Renal pelvis (tissue), 12 donors: Measurements from ENCODE around the gene RLN1. TPM values are rescaled to one million over a fixed set of nuclear protein-coding genes. Genes with fewer than 3 reads are reported as not detected.
"Not testable (repeated sequence)": the region's sequence is repeated elsewhere in the genome, so short reads cannot be mapped to it uniquely, and the experiment has no call there.

Experiments used
- DNase-seq: peaks from one replicate; pipeline ENCODE4 v3.0.0-alpha.2; 2013
- long read RNA-seq, 16 experiments: transcript quantifications; one replicate each; lab custom pipeline, GENCODE V29; 2026
- polyA plus RNA-seq, 3 donors: library from polyadenylated mRNA; unstranded; fragments of 120-200 nt; gene quantifications; one replicate each; pipeline ENCODE4 v1.2.1, GENCODE V29; 2013; ENCODE audit not compliant: insufficient read length in 3 of 3

RLN1 gene, protein sequence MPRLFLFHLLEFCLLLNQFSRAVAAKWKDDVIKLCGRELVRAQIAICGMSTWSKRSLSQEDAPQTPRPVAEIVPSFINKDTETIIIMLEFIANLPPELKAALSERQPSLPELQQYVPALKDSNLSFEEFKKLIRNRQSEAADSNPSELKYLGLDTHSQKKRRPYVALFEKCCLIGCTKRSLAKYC
- under 1 TPM; 0.37 to 0.65 (median 0.65) TPM for polyA plus RNA-seq
- long read RNA-seq, donor 1, result 0 reads
- long read RNA-seq, donor 2, result 0 reads
- long read RNA-seq, donor 3, partial matches to known transcripts, result 0 of 1 reads
- long read RNA-seq, donor 3, other reads (novel, unspliced or antisense), result 0 of 1 reads
- long read RNA-seq, donor 4, result 0 reads
- long read RNA-seq, donor 5, partial matches to known transcripts, result 0 of 1 reads
- long read RNA-seq, donor 5, other reads (novel, unspliced or antisense), result 0 of 1 reads
- long read RNA-seq, donor 6, result 0 reads
- long read RNA-seq, donor 7, result 0 reads
- long read RNA-seq, donor 8, result 0 reads
- long read RNA-seq, donor 9, result 0 reads
- long read RNA-seq, donor 10, partial matches to known transcripts, result 0 of 1 reads
- long read RNA-seq, donor 10, other reads (novel, unspliced or antisense), result 0 of 1 reads
- long read RNA-seq, donor 11, result 0 reads
- long read RNA-seq, donor 12, partial matches to known transcripts, result 0 of 1 reads
- long read RNA-seq, donor 12, other reads (novel, unspliced or antisense), result 0 of 1 reads
- long read RNA-seq, donor 13, result 0 reads
- long read RNA-seq, donor 14, result 0 reads
- long read RNA-seq, donor 15, result 0 reads
- long read RNA-seq, donor 16, result 0 reads

DNA sequence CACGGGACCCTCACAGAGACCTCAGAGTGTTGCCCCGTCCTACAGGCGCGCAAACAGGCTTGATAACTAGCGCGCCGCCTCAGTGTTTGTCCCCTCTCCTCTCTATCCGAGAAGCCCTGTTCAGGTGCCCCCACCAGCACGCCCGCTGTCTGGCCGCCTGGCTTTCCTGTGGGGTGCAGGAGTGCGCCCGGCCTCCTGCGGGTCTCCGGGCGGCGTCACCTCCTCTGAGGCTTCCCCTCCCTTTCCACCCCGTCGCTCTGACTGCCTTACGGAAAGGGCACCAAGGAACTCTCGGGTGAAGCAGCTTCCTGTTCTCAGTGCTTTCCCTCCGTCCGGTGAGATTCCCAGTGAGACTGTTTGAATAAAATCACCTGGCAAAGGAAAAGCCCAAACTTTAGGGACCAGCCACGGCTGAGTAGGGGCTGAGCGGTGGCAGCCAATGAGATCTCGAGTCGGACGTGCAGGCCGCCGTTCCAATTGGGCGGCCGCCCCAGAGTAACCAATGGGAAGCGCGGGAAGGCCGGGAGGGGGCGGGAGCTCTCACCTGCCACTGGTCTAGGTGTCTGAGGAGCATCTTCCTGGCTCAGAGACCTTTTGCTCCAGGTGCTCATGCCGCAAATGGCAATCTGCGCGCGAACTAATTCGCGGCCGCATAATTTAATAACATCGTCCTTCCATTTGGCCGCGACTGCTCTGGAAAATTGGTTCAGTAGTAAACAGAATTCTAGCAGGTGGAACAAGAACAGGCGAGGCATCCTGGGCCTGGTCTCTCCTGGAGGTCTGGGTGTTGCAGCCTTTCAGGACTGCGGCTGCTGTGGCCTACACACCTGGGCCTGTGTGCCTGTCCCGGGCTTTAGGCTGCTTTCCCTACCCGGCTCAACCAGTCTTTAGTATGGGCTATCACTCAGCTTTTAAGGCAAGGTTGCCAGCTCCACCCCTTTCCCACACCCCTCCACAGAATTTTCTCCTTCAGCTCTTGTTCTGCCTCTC lies at the start of gene RLN1:
Gene RLN1 (minus strand): TSS at position 885 of the 990 bp plus-strand sequence. CDS start 130 bp downstream, at position 755.
- DNase-seq, result peak; percentile 7

DNA sequence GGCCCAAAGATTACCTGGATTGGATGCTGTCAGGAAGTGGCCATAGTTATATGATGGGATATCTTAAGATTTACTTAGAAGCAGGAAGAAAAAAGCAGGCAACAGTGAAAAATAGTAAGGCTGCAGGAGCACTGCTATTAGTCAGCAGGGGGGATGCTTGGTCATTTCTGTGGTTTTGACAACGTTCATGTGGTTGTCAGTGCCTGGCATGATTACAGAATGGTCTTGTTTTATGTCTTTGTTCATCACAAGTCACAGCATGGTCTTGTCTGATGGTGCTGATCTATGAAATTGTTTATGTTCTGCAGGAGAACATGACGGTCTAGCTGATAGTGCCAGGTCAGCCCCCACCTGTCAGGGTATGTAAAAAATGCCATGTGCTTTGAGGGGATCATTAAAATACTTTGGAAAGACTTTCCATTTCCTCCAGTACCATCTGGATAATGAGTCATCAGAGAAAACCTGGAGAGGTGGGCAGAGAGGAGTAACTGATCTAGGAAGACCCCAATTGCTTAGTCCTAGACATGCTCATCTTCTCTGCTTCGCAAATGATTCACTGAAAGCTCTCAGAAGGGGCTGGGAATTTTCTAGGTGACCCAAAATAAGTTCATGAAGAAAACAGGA lies 49.5 kb upstream of the RLN1 start:
- no peak for DNase-seq

DNA sequence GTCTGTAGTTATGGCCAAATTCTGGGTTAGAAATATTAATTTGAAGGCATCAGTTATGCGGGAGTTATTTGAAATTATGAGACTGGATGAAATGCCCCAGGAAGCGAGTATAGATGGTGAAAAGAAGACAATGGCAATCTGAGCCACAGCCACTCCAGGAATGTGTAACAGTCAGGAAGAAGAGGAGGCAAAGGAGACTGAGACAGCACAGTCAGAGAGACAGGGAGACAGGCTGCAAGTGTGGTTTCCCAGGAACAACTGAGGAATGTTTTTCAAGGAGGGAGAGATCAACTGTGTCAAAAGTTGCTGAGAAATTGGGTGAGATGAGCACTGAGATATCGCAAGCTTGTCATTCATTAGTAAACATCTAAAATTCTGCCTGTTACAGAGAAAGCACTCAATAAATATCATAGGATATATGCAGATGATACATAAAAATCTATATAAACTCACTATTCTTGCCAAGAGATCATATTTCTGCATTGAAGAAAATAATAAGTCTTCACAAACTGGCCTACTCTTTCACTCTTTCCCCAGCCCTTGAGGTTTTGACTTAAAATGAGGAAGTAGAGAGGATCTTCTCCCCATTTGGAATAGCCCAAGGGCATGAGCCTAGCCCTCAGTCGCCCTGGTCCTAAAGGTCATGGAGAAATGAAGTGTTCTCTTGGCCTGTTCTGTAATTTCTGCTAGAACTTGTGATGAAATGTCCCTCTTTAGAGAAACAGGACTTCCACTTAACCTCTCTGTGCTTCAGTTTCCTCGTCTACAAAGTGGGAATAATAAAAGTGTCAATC lies 48.5 kb upstream of the RLN1 start:
- DNase-seq, result no peak

DNA sequence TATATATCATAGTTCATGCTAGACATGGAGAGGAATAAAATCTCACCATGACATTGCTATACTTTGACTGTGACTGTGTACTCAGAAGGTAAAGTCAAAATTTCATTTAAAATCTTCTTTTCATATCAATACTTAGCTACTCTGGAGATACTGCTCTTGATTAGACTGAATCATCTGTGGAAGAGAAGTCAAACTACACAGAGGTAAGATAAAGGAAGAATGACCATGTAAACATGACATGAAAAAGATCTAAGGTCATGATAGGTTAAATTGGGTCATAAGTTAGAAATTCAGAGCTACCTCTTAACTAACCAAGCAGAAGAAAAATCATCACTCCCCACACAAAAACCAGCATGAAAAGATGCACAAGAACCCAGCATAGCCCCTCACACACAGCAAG lies 44.8 kb upstream of the RLN1 start:
- DNase-seq, result no peak

DNA sequence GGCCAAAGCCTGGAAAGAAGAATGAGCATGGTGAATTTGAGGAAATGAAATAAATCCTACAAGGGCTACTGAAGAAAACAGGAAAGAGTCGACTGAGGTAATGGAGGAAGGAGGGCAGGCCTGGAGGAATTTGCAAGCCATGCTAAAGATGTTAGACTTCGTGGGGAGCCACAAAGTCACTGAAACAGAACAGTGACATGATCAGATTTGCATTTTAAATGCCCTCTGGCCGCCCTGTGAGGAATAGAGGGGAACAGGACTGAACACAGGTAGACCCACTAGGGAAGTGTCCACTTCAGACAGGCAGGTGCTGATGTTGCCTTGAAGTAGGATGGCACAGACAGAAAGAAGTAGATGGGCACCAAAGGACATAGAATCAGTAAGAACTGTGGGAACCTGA lies 42.8 kb upstream of the RLN1 start:
- DNase-seq, result no peak

DNA sequence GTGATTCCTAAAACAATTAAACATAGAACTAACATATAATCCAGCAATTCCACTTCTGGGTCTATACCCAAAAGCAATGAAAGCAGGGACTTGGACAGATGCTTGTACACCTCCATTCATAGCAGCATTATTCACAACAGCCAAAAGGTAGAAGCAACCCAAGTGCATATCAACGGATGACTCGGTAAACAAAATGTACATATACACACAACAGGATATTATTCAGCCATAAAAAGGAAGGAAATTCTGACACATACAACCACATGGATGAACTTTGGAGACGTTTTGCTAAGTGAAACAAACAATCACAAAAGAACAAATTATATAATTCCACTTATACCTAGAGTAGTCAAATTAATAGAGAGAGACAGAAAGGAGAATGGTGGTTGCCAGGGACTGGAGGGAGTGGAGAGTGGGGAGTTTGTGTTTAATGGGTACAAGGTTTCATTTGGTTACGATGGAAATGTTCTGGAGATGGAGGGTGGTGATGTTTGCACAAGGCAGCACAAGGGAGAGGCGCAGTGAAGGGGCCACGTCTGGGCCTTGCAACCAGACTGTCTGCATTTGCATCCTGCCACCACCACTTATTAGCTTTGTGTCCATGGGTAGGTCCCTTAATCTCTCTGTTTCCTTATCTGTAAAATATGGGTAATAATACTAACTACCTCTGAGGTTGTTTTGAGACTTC lies 36.3 kb upstream of the RLN1 start:
- no peak for DNase-seq

DNA sequence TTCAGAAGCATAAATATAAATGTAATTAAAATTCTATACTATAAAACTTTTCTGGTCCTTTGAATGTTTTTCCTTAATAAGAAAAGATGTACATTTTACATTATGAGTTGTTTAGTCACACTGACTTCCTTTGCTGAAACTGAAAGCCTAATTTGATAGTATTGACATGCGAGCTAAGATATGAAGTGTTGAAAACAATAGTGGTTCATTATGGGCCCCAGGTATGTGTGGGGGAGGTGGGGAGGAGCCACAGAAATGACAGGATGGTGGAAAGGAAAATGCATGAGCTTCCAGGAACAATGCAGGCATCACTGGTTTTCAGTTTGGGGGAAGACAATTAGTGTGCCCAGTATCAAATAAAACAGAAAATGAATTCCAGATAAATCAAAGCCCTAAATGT lies 35.4 kb upstream of the RLN1 start:
- no peak for DNase-seq

DNA sequence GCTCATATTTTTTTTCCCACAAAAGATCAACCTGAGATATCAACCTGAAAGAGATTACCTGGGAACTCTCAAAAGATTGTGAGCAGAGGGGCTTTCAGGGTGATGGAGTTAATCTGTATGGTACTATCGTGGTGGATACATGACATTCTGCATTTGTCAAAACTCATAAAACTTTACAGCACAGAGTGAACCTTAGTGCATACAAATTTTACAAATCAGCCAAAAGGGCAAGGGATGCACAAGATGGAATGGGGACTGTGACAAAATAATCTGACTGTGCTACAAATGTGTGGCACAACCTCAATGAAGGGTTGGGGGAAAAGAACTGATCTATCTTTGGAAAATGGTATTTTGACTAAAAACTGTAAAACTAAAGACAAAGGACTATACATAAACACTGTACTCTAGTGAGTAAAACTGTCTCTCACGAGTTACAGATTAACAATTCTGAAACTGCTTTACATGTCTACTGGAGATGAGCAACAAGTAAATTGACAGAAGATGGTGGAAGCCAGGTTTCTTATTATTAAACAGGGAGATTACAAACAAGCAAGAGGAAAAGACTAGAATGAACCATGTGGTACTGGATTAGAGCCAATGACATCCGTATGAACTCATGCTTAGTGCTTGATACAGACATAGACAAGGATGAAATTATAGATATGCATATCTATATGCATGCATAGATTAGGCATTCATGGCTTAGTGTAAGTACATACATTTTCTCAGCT lies 24.8 kb upstream of the RLN1 start:
- no peak for DNase-seq

DNA sequence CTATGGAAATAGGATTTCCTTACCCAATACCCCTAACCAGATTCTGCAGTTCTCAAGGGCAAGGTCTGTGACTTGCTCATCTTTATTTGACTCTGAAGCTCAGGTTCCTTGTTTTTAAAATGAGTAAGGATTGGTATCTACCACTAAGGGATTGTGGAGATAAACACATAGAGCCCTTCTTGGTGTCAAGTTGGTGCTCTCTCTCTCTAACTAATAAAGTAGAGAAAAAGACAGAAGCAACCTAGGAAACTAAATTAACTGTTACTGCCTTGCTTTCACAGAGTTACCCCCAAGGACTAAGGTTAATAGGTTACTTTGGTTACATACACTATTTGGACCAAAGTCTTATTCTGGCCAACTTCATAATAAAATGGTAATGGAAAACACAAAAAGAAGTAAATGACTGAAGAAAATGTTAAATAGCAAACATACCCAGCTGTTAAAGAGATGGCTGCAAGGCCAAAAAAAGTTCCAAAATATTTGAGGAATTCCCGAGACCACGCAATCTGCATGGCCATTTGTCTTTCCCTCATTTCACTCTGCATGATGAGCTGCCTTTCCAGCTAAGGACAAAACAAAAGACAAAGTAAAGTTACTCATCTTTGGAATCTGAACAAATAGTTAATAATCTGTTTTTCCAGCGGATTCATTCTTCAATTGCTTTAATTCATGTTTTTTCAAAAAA lies 21.8 kb upstream of the RLN1 start:
- no peak for DNase-seq

DNA sequence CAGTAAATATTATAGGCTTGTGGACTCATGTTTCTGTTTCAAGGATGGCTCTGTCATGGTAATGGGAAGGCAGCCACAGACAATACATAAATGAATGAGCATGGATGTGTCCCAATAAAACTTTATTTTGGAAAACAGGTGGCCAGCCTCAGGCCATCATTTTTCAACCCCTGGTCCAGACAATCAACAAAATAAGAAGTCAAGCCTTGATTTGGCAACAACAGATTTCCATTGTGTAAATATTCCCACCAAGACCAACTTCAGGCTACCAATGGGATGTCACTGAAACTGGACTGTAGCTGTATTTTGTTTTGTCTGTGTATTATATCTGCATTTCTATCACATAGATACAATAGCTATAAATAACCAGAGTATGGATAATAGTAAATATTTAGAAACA lies 20.7 kb upstream of the RLN1 start:
- no peak for DNase-seq

DNA sequence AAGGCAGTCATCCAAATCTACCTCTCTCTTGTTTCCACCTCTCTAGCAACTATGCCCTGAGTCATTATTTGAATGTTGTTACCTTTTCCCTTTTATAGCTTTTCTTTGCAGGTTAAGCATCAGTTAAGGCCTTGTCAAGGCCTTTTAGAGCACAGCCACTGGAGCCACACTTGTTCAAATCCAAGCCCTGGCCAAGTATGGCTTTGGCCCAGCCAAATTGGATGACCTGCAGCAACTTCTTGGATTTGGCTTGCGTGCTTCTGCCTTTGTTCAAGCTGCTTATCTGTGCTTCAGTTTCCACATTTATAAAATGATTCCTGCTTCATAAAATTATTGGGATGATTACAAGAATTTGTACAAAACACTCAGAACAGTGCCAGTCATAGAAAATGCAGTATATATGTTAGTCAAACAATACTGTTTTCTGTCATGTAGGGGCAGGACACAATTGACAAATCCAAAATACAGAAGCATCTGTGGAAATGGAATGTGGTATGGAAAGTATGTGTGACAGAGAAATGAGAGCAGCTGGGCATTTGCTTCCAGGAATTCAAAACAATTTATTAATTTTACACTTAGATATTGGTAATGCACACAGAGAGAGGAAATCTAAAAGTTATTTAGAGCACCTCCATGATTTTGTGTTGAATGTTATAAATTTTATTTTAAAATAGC lies 17.9 kb upstream of the RLN1 start:
- DNase-seq, result no peak

DNA sequence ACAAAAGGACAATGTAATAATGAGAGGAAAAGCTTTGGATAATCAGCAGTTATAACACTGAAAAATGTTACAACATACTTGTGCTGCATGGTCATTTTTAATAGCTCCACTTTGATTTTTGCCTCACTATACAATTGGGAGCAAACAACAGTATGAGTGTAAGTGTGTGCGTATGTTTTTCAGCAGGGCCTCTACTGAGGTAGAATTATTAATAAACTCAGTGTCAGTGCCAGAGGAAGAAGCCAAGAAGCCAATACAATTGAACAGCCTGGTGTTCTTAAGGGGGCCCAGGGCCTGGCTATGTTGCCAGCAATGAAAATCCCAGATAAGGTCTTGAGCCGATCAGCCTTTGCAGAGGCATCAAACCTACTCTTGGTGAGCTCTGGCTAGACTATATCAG lies 16.1 kb upstream of the RLN1 start:
- no peak for DNase-seq

DNA sequence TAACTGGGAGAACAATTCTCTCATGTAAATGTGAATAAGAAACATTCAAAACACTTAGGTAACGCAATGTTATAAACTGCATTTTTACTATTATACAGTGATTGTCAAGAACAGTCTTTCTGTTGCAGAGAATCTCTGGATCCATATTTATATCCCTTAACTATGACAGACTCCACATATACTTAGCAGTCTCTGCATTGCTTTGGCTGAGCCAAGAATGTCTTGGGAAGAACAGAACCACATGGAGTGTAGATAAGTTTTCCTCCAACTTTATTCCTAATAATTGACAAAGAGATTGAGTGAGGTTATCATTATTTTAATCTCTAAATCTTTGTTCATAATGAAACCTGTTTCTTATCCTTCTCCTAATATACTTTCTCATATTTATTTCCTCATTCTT lies 15.6 kb upstream of the RLN1 start:
- no peak for DNase-seq

DNA sequence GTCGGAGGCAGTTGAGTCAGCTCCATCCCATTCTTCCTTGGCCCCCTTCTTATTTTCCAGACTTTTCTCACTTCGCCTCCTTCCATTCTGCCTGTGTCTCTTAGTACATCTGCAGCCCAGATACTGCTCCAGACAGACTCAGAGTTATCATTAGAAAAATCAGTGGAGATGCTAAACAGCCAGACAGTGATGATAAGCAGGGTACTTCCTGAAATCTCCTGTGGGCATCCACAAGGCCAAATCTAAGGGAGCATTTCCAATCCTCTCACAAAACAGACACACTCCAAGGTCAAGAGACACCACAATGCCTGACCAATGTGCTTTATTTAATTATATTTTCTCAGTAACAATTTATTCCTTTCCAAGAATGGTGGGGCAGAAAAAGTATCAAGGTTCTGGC lies 14.5 kb upstream of the RLN1 start:
- DNase-seq, result no peak

DNA sequence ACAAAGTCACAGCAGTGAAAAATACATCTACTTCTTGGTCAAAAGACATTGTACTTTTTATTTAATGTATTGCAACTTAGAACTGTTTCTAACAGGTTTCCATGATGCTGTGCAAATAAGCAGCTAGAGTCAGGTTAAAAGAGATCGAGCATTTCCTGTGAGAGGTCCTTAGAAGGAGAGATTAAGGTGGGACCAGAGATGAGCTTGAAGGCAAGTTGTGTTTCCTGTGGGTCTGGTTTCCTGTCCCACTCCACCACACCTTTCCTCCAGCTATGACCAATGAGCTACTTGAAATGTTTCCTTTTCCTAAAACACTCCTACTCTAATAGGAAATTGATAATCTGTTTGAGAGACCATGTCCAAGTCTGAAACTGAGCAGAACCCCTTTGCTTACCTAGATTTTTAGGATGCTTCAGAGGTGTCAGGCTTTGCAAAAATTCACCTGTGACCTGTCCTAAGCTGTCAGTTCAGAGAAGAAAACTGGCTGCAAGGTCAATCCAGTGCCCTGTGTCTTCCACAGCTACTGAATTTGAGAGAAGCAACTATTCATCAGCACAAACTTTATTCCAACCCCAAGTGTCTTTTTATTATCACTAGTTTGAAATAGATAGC lies 13.1 kb upstream of the RLN1 start:
- DNase-seq, result no peak

DNA sequence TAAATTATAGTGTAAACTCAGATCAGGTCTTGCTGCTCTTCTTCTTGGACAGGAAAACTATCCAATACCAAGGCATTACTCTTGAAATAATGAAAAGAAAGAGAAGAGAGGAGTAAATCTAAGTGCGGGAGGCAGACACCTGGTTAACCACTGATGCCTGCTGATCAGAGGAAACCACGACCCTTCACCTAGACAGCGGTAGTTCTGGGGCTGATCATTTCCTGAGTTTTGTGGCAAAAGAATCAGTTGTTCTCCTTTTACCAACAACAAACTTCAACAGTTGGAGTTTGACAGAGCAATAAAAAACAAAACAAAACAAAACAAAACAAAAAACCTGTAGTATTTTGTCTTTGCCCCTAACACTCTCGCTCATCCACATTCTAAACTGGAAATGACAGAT lies 3.0 kb downstream of the RLN1 start:
- no peak for DNase-seq

DNA sequence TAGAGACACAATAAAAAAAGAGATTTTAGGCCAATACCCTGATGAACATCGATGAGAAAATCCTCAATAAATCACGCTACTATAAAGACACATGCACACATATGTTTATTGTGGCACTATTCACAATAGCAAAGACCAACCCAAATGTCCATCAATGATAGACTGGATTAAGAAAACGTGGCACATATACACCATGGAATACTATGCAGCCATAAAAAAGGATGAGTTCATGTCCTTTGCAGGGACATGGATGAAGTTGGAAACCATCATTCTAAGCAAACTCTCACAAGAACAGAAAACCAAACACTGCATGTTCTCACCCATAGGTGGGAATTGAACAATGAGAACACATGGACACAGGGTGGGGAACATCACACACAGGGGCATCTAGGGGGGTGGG lies 8.4 kb downstream of the RLN1 start:
- not testable (repeated sequence) for DNase-seq
